A549 (cell line): ENCODE data around the gene NTNG1. TPM values are rescaled to one million over a fixed set of nuclear protein-coding genes. Genes with fewer than 3 reads are reported as not detected.

Experiments
- ATAC-seq, 2 experiments: fragments of 200-7000 bp in 1 of 2; fragments of >200 bp in 1 of 2; cut with Nextera tagmentation in 1 of 2; cut with Tn5 transposase in 1 of 2; 3 replicates each; pipeline versions ENCODE4 v1.8.0 to v1.9.1; 2018 to 2020; ENCODE audit warnings: mild to moderate bottlenecking in 1 of 2, moderate library complexity in 1 of 2
- CTCF ChIA-PET: fragments of 300-600 bp; sonication (Branson Sonifier 250); formaldehyde crosslinking; extraction: SDS; loops from one replicate; lab custom pipeline; 2021; ENCODE audit warnings: antibody characterized with exemption, inconsistent platforms; lab: Yijun Ruan, JAX
- POLR2A ChIA-PET: fragments of 350-600 bp; formaldehyde crosslinking; extraction: SDS; loops from one replicate; lab custom pipeline; 2021; ENCODE audit warnings: antibody characterized with exemption, inconsistent platforms; lab: Yijun Ruan, JAX
- DNase-seq, 2 experiments: peaks; one replicate each; pipeline versions ENCODE4 v3.0.0 to v3.0.0-alpha.2; 2011 to 2016; ENCODE audit warnings: low read depth in 1 of 2, low spot score in 1 of 2
- FAIRE-seq: peaks from 2 replicates; lab custom pipeline; 2011; peaks lifted over from hg19 to GRCh38; lab: Jason Lieb, UNC
- H3K27ac ChIP-seq, 2 experiments: fragments of >200 bp; sonication (Bioruptor Twin); formaldehyde crosslinking; 3 replicates each; pipeline ENCODE4 v1.5.1; 2016 to 2017
- H3K4me1 ChIP-seq: fragments of >200 bp; sonication (Bioruptor Twin); formaldehyde crosslinking; 3 replicates; pipeline ENCODE4 v1.6.1; 2016
- H3K4me2 ChIP-seq: fragments of >200 bp; sonication (Bioruptor Twin); formaldehyde crosslinking; 3 replicates; pipeline ENCODE4 v1.6.1; 2016
- H3K4me3 ChIP-seq: fragments of >200 bp; sonication (Bioruptor Twin); formaldehyde crosslinking; 3 replicates; pipeline ENCODE4 v1.5.1; 2016
- H3K9me3 ChIP-seq: fragments of >200 bp; sonication (Bioruptor Twin); formaldehyde crosslinking; 3 replicates; pipeline ENCODE4 v1.6.1; 2016
- BHLHE40 ChIP-seq: IDR thresholded peaks from 2 replicates; pipeline ENCODE4 v1.6.1; 2012; ENCODE audit warnings: low read depth, low read length, inconsistent platforms
- CBX2 ChIP-seq: fragments of 200-600 bp; sonication (generic); IDR thresholded peaks from 2 replicates; pipeline ENCODE4 v1.6.1; 2016; ENCODE audit warnings: low read depth, mild to moderate bottlenecking, borderline replicate concordance
- EHMT2 ChIP-seq: fragments of 200-600 bp; sonication (generic); IDR thresholded peaks from 2 replicates; pipeline ENCODE4 v1.6.1; 2016; ENCODE audit warnings: antibody characterized with exemption, low read depth, mild to moderate bottlenecking, moderate library complexity
- FOSB ChIP-seq: fragments of 250-450 bp; sonication (Bioruptor Pico); IDR thresholded peaks from 2 replicates; pipeline ENCODE4 v1.5.0; 2020; ENCODE audit warnings: mild to moderate bottlenecking, moderate library complexity
- GATA3 ChIP-seq: IDR thresholded peaks from 2 replicates; pipeline ENCODE4 v1.6.1; 2012; ENCODE audit warnings: borderline replicate concordance
- HOXA7 ChIP-seq: fragments of 250-450 bp; sonication (Bioruptor Pico); IDR thresholded peaks from 2 replicates; pipeline ENCODE4 v1.5.0; 2020; ENCODE audit warnings: mild to moderate bottlenecking, moderate library complexity
- JUN ChIP-seq, 2 experiments: fragments of >200 bp; sonication (Bioruptor Twin); formaldehyde crosslinking; IDR thresholded peaks; 2 replicates in 1 of 2; 3 replicates in 1 of 2; pipeline ENCODE4 v1.6.1; 2016 to 2017
- JUNB ChIP-seq: fragments of >200 bp; sonication (Bioruptor Twin); formaldehyde crosslinking; IDR thresholded peaks from 2 replicates; pipeline ENCODE4 v1.6.1; 2016
- MAZ ChIP-seq: fragments of 150-350 bp; IDR thresholded peaks from 2 replicates; pipeline ENCODE4 v1.6.1; 2014; ENCODE audit warnings: antibody characterized with exemption, low read depth, low read length, borderline replicate concordance
- NPAS2 ChIP-seq: fragments of 250-450 bp; sonication (Bioruptor Pico); IDR thresholded peaks from 2 replicates; pipeline ENCODE4 v1.8.0; 2022; ENCODE audit warnings: mild to moderate bottlenecking, moderate library complexity, borderline replicate concordance
- NR3C1 ChIP-seq: fragments of >200 bp; sonication (Bioruptor Twin); formaldehyde crosslinking; IDR thresholded peaks from 3 replicates; pipeline ENCODE4 v1.6.1; 2017
- POLR2A ChIP-seq: IDR thresholded peaks from 2 replicates; pipeline ENCODE4 v1.6.1; 2012; ENCODE audit warnings: mild to moderate bottlenecking, low read length
- RAD21 ChIP-seq, 2 experiments: fragments of >200 bp in 1 of 2; sonication (Bioruptor Twin) in 1 of 2; formaldehyde crosslinking in 1 of 2; IDR thresholded peaks in 1 of 2; conservative IDR thresholded peaks in 1 of 2; 2 replicates in 1 of 2; 3 replicates in 1 of 2; pipeline ENCODE4 v1.6.1; 2012 to 2018; ENCODE audit warnings: inconsistent platforms in 1 of 2
- ZNF302 ChIP-seq: fragments of 250-450 bp; sonication (Bioruptor Pico); IDR thresholded peaks from 2 replicates; pipeline ENCODE4 v1.9.0; 2021; ENCODE audit warnings: inconsistent platforms, mild to moderate bottlenecking, moderate library complexity
- WGBS: methylation state at CpG from one replicate; pipeline ENCODE4 v1.1.6; 2017; ENCODE audit errors: missing lambda C conversion rate; 5-methylcytosine and 5-hydroxymethylcytosine counted together
- polyA plus RNA-seq, 4 experiments: library from polyadenylated mRNA; depleted of rRNA in 3 of 4; stranded (reverse); fragments of >200 nt; fragmentation: RNase III in 1 of 4; extraction: RNeasy Plus Mini Kit Qiagen cat#74134 plus additional on column Dnase treatment in 1 of 4; gene quantifications; 2 replicates in 3 of 4; 3 replicates in 1 of 4; pipeline ENCODE4 v1.2.3, GENCODE V29; 2011 to 2017
- TF ChIP-seq, protein P1 (sequence below): fragments of 250-450 bp; sonication (Bioruptor Pico); IDR thresholded peaks from 2 replicates; pipeline ENCODE4 v1.5.0; 2020; ENCODE audit warnings: low read depth, mild to moderate bottlenecking, moderate library complexity
- TF ChIP-seq, protein P2 (sequence below): IDR thresholded peaks from 2 replicates; pipeline ENCODE4 v1.6.1; 2012
- TF ChIP-seq, protein P3 (sequence below): fragments of 150-350 bp; IDR thresholded peaks from 2 replicates; pipeline ENCODE4 v1.6.1; 2014; ENCODE audit warnings: low read depth, mild to moderate bottlenecking, low read length
- TF ChIP-seq, protein P4 (sequence below): fragments of >200 bp; sonication (Bioruptor Twin); formaldehyde crosslinking; IDR thresholded peaks from 2 replicates; pipeline ENCODE4 v1.6.1; 2016
- TF ChIP-seq, protein P5 (sequence below): fragments of 450-650 bp; IDR thresholded peaks from 2 replicates; pipeline ENCODE4 v1.6.1; 2014; ENCODE audit warnings: antibody characterized with exemption
- TF ChIP-seq, protein P6 (sequence below): IDR thresholded peaks from 2 replicates; pipeline ENCODE4 v1.6.1; 2012; ENCODE audit warnings: low read depth, borderline replicate concordance

The NTNG1 gene
- polyA plus RNA-seq, 2 of the 4 experiments (the other 2 are of a cell fraction) = not detected

DNA sequence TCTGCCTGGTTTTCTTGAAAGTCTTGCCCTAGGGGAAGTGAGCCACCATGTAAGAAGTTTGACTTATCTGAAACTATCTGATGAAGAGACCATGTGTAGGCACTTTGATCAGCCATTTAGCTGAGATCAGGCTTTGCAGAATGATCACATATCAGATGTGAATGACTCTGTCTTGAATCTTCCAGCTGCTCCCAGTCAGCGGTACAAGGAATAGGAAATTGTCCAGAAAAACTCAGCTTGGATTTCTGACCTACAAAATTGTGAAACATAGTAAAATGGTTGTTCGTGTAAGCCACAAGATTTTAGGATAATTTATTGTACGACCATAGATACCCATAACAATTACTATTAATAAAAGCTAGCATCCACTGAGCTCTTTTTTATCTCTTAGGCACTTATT, 41.9 kb upstream of the NTNG1 start:
- FAIRE-seq = no peak
- DNase-seq = no peak
- Histone ChIP-seq H3K9me3 (no peaks in the 10 kb centered on the region), H3K4me1 (no peaks in the 10 kb centered on the region), H3K4me3 (no peak overlapping the region), H3K4me2 (no peak overlapping the region), H3K27ac (no peak overlapping the region)
- no peak for ATAC-seq
- CTCF ChIA-PET = interaction anchor here (0.8 kb wide), 1 partner anchor 44 kb away, joined by 3 read pairs; no protein-coding TSS in a partner anchor
- 4% methylated on average over 3 of the region's 3 CpGs for WGBS
- no peak for TF ChIP-seq NPAS2 (CRISPR knock-in tag)
- TF ChIP-seq, protein P1, sequence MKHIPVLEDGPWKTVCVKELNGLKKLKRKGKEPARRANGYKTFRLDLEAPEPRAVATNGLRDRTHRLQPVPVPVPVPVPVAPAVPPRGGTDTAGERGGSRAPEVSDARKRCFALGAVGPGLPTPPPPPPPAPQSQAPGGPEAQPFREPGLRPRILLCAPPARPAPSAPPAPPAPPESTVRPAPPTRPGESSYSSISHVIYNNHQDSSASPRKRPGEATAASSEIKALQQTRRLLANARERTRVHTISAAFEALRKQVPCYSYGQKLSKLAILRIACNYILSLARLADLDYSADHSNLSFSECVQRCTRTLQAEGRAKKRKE = no peak
- no peak for TF ChIP-seq GATA3
- TF ChIP-seq, protein P2, sequence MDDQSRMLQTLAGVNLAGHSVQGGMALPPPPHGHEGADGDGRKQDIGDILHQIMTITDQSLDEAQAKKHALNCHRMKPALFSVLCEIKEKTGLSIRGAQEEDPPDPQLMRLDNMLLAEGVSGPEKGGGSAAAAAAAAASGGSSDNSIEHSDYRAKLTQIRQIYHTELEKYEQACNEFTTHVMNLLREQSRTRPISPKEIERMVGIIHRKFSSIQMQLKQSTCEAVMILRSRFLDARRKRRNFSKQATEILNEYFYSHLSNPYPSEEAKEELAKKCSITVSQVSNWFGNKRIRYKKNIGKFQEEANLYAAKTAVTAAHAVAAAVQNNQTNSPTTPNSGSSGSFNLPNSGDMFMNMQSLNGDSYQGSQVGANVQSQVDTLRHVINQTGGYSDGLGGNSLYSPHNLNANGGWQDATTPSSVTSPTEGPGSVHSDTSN = no peak
- TF ChIP-seq, protein P3, sequence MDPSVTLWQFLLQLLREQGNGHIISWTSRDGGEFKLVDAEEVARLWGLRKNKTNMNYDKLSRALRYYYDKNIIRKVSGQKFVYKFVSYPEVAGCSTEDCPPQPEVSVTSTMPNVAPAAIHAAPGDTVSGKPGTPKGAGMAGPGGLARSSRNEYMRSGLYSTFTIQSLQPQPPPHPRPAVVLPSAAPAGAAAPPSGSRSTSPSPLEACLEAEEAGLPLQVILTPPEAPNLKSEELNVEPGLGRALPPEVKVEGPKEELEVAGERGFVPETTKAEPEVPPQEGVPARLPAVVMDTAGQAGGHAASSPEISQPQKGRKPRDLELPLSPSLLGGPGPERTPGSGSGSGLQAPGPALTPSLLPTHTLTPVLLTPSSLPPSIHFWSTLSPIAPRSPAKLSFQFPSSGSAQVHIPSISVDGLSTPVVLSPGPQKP = no peak
- TF ChIP-seq EHMT2 = no peak
- no peak for TF ChIP-seq JUN (IDR thresholded peaks at IDR 0.05)
- no peak for TF ChIP-seq CBX2
- no peak for TF ChIP-seq POLR2A
- TF ChIP-seq HOXA7 (CRISPR knock-in tag) = no peak
- no peak for TF ChIP-seq JUNB
- TF ChIP-seq, protein P4, sequence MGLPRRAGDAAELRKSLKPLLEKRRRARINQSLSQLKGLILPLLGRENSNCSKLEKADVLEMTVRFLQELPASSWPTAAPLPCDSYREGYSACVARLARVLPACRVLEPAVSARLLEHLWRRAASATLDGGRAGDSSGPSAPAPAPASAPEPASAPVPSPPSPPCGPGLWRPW = no peak
- TF ChIP-seq, protein P5, sequence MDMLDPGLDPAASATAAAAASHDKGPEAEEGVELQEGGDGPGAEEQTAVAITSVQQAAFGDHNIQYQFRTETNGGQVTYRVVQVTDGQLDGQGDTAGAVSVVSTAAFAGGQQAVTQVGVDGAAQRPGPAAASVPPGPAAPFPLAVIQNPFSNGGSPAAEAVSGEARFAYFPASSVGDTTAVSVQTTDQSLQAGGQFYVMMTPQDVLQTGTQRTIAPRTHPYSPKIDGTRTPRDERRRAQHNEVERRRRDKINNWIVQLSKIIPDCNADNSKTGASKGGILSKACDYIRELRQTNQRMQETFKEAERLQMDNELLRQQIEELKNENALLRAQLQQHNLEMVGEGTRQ = no peak
- no peak for TF ChIP-seq BHLHE40
- TF ChIP-seq MAZ = no peak
- no peak for TF ChIP-seq NR3C1
- POLR2A ChIA-PET = no interaction called here

DNA sequence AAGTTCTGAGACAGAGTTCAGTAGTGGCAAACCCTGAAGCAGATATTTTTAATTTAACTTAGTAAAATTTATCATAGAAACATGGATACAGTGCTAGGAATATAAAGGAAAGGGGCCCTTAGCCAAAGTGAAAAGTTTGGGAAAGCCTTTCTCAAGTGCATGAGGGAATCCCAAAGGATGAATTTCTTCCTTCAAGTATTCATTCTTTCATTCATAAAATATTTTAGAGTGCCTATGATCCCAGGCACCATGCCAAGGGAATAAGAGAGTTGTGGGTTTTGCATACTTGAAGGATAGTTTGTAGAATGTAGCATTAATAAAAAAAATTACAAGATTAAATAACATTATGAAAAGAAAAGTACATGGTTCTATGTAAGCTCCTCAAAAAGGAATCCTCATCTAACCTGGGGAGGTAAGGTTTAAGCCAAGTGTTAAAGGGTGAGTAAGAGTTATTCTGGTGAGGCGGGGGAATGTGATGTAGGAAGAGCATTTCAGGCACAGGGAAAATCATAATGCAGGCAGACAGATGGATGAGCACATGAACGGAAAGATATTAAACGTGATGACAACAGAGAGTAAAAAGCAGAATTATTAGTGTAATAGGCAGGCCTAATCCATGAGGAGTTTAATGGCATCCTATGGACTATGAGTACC, 40.4 kb upstream of the NTNG1 start:
- no peak for DNase-seq
- no peaks in the 10 kb centered on the region for H3K4me1 ChIP-seq
- H3K9me3 ChIP-seq = no peaks in the 10 kb centered on the region
- no peak for TF ChIP-seq RAD21 (conservative IDR thresholded peaks at IDR 0.05 in 1 of 2, IDR thresholded peaks at IDR 0.05 in 1 of 2)
- no peak for TF ChIP-seq ZNF302 (CRISPR knock-in tag)
- TF ChIP-seq, protein P6, sequence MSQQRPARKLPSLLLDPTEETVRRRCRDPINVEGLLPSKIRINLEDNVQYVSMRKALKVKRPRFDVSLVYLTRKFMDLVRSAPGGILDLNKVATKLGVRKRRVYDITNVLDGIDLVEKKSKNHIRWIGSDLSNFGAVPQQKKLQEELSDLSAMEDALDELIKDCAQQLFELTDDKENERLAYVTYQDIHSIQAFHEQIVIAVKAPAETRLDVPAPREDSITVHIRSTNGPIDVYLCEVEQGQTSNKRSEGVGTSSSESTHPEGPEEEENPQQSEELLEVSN = no peak
- TF ChIP-seq FOSB (CRISPR knock-in tag) = no peak
- H3K4me3 ChIP-seq = no peak overlapping the region
- H3K4me2 ChIP-seq = no peak overlapping the region
- 0% methylated on average over 3 of the region's 3 CpGs for WGBS
- ChIA-PET CTCF (no interaction called here), POLR2A (no interaction called here)
- ATAC-seq = no peak
- no peak overlapping the region for H3K27ac ChIP-seq
- no peak for FAIRE-seq
